Measurements from ENCODE around the gene PTGFRN.

The PTGFRN gene

GRCh38 chr1:117038236-117038635, 128.5 kb downstream of the PTGFRN start:
- DNase-seq: no peak

All from fibroblast of skin of right quadriceps (primary cell).